Astrocyte (in vitro differentiated cells and primary cell): ENCODE measurements around the gene BUB1B.

Experiments used
- EZH2 ChIP-seq: IDR thresholded peaks from 2 replicates; pipeline ENCODE4 v1.6.1; 2012; ENCODE audit warnings: mild to moderate bottlenecking, low read length, inconsistent platforms; ENCODE audit not compliant: insufficient read depth
- TF ChIP-seq, protein P1 (sequence below): IDR thresholded peaks from 2 replicates; pipeline ENCODE4 v1.5.1; 2011; ENCODE audit warnings: low read depth, mild to moderate bottlenecking, inconsistent platforms, low read length, moderate library complexity; ENCODE audit not compliant: insufficient read depth

DNA sequence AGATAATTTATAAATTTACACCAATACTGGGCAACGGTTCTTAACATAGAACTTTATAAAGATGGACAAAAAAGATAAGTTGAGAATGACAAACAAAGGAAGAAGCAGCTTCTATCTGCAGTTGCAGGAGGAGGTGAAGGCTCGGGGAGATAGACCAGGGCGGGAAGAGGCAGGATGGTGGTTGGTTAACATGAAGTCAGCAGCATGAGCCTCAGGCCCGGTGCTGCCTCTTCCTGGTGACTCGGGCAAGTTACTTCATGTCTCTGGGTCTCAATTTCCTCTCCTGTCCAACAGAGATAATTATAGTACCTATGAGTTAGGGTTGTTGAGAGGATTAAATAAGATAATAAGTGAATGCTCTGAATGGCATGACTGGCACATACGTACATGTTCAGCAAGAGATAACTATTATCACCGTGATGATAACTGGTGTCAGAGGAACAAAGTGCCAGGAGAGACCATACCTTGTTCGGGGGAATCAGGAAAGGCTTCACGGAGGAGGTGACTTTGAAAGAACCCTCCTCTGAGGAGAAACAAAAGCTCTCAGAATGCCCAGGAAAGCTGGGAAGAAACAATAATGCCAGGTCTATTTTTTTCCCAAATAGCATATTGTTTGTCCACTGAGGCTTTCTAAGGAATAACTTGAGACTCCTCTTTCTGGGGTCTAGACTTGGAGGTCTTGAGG is 82.4 kb downstream of the BUB1B start:
- TF ChIP-seq, protein P1, sequence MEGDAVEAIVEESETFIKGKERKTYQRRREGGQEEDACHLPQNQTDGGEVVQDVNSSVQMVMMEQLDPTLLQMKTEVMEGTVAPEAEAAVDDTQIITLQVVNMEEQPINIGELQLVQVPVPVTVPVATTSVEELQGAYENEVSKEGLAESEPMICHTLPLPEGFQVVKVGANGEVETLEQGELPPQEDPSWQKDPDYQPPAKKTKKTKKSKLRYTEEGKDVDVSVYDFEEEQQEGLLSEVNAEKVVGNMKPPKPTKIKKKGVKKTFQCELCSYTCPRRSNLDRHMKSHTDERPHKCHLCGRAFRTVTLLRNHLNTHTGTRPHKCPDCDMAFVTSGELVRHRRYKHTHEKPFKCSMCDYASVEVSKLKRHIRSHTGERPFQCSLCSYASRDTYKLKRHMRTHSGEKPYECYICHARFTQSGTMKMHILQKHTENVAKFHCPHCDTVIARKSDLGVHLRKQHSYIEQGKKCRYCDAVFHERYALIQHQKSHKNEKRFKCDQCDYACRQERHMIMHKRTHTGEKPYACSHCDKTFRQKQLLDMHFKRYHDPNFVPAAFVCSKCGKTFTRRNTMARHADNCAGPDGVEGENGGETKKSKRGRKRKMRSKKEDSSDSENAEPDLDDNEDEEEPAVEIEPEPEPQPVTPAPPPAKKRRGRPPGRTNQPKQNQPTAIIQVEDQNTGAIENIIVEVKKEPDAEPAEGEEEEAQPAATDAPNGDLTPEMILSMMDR, result no peak
- TF ChIP-seq EZH2, result no peak
